Esophagus muscularis mucosa (tissue), 3 donors: ENCODE data around the gene FOLH1.
"Not testable (repeated sequence)": the region's sequence is repeated elsewhere in the genome, so short reads cannot be mapped to it uniquely, and the experiment has no call there.

Experiments used
- CTCF ChIP-seq, 3 experiments: fragments of 200-600 bp in 2 of 3; fragments of 450-650 bp in 1 of 3; sonication (generic) in 2 of 3; IDR thresholded peaks; one replicate each; pipeline ENCODE4 v1.5.1; 2017 to 2019; ENCODE audit warnings: antibody characterized with exemption in 3 of 3, mild to moderate bottlenecking in 2 of 3, moderate library complexity in 1 of 3
- POLR2A ChIP-seq: fragments of 450-650 bp; IDR thresholded peaks from one replicate; pipeline ENCODE4 v1.6.1; 2017; ENCODE audit warnings: antibody characterized with exemption, moderate library complexity, mild to moderate bottlenecking, low read depth
- POLR2AphosphoS5 ChIP-seq, 2 donors: sonication (generic); formaldehyde crosslinking; IDR thresholded peaks; one replicate each; pipeline ENCODE4 v1.6.1; 2017; ENCODE audit warnings: antibody characterized with exemption in 2 of 2

GRCh38 chr11:49190287-49190686 lies 18.1 kb downstream of the FOLH1 start:
- not testable (repeated sequence) for TF ChIP-seq POLR2AphosphoS5 (IDR thresholded peaks at IDR 0.05); CTCF (IDR thresholded peaks at IDR 0.05); POLR2A
